ENCODE results near the gene SORCS2. TPM values are rescaled to one million over a fixed set of nuclear protein-coding genes. Genes with fewer than 3 reads are reported as not detected.
A peak's percentile ranks its signal among the peaks of the same experiment; 100 is the strongest.

The SORCS2 gene
- total RNA-seq, 2 experiments from 2014 or later: 0.03 TPM; not detected in 1

GRCh38 chr4:7170012-7170411 lies 22.3 kb upstream of the SORCS2 start:
- no TSS peak for BruUV-seq (replicated peaks)
- CTCF ChIA-PET (ENCODE audit: unreplicated experiment): no interaction called here

GRCh38 chr4:7171191-7171900 lies 21.0 kb upstream of the SORCS2 start:
- CTCF ChIA-PET (ENCODE audit: unreplicated experiment): no interaction called here
- Histone ChIP-seq H3K9me3 (ENCODE audit: low read length) (no peaks in the 10 kb centered on the region), H3K4me3 (ENCODE audit: low read depth, low read length, poor library complexity, severe bottlenecking) (no peak overlapping the region), H2AFZ (ENCODE audit: low read length) (no peak overlapping the region), H3K36me3 (ENCODE audit: insufficient read depth, low read length) (no peaks in the 10 kb centered on the region), H4K20me1 (ENCODE audit: insufficient read depth, low read length) (no peaks in the 10 kb centered on the region), H3K9me2 (ENCODE audit: insufficient read depth, low read length) (no peaks in the 10 kb centered on the region), H3K4me2 (ENCODE audit: low read length) (peak overlapping the region; percentile 17; the same call in 1 of the 2 replicates), H3K79me2 (ENCODE audit: insufficient read depth, low read depth, low read length) (no peaks in the 10 kb centered on the region), H3K4me1 (ENCODE audit: insufficient read depth, low read length, poor library complexity, severe bottlenecking) (peaks cover 17% of the 10 kb centered on the region), H3K27ac (ENCODE audit: low read depth, low read length, poor library complexity, severe bottlenecking) (no peak overlapping the region)
- no peak for TF ChIP-seq CTCF (conservative IDR thresholded peaks at IDR 0.05; ENCODE audit: low read length)
- TF ChIP-seq EZH2phosphoT487 (IDR thresholded peaks at IDR 0.05; ENCODE audit: borderline replicate concordance, low read depth, low read length): no peak
- DNase-seq (ENCODE audit: low spot score): peak; percentile 22
- BruUV-seq (replicated peaks): no TSS peak
- intact Hi-C loops (cut with micrococcal nuclease; ENCODE audit: unreplicated experiment): no loop called here
- POLR2A ChIA-PET: no interaction called here

More at GRCh38 chr4:7170012-7170411, 22.3 kb upstream of the SORCS2 start:
- intact Hi-C loops (cut with micrococcal nuclease; ENCODE audit: unreplicated experiment): no loop called here
- Histone ChIP-seq H3K4me1 (ENCODE audit: insufficient read depth, low read length, poor library complexity, severe bottlenecking) (peaks cover 17% of the 10 kb centered on the region), H3K36me3 (ENCODE audit: insufficient read depth, low read length) (no peaks in the 10 kb centered on the region), H2AFZ (ENCODE audit: low read length) (no peak overlapping the region), H3K4me2 (ENCODE audit: low read length) (no peak overlapping the region), H3K9me2 (ENCODE audit: insufficient read depth, low read length) (no peaks in the 10 kb centered on the region), H3K79me2 (ENCODE audit: insufficient read depth, low read depth, low read length) (no peaks in the 10 kb centered on the region), H4K20me1 (ENCODE audit: insufficient read depth, low read length) (no peaks in the 10 kb centered on the region), H3K9me3 (ENCODE audit: low read length) (no peaks in the 10 kb centered on the region), H3K4me3 (ENCODE audit: low read depth, low read length, poor library complexity, severe bottlenecking) (no peak overlapping the region), H3K27ac (ENCODE audit: low read depth, low read length, poor library complexity, severe bottlenecking) (no peak overlapping the region)
- TF ChIP-seq EZH2phosphoT487 (IDR thresholded peaks at IDR 0.05; ENCODE audit: borderline replicate concordance, low read depth, low read length): no peak
- TF ChIP-seq CTCF (conservative IDR thresholded peaks at IDR 0.05; ENCODE audit: low read length): no peak
- DNase-seq (ENCODE audit: low spot score): no peak
- POLR2A ChIA-PET: no interaction called here

GRCh38 chr4:7172508-7172907 lies 19.8 kb upstream of the SORCS2 start:
- peaks cover 17% of the 10 kb centered on the region for H3K4me1 ChIP-seq (ENCODE audit: insufficient read depth, low read length, poor library complexity, severe bottlenecking)

More at GRCh38 chr4:7172508-7172907, 19.8 kb upstream of the SORCS2 start:
- Histone ChIP-seq H4K20me1 (ENCODE audit: insufficient read depth, low read length) (no peaks in the 10 kb centered on the region), H3K9me2 (ENCODE audit: insufficient read depth, low read length) (no peaks in the 10 kb centered on the region), H2AFZ (ENCODE audit: low read length) (no peak overlapping the region), H3K79me2 (ENCODE audit: insufficient read depth, low read depth, low read length) (no peaks in the 10 kb centered on the region), H3K27ac (ENCODE audit: low read depth, low read length, poor library complexity, severe bottlenecking) (no peak overlapping the region), H3K4me3 (ENCODE audit: low read depth, low read length, poor library complexity, severe bottlenecking) (no peak overlapping the region), H3K36me3 (ENCODE audit: insufficient read depth, low read length) (no peaks in the 10 kb centered on the region), H3K4me2 (ENCODE audit: low read length) (no peak overlapping the region), H3K9me3 (ENCODE audit: low read length) (no peaks in the 10 kb centered on the region)
- intact Hi-C loops (cut with micrococcal nuclease; ENCODE audit: unreplicated experiment): no loop called here
- ChIA-PET CTCF (ENCODE audit: unreplicated experiment) (interaction anchor here (0.5 kb wide), 1 partner anchor 442 kb away, joined by 3 read pairs; no protein-coding TSS in a partner anchor), POLR2A (no interaction called here)
- no peak for DNase-seq (ENCODE audit: low spot score)
- no peak for TF ChIP-seq CTCF (conservative IDR thresholded peaks at IDR 0.05; ENCODE audit: low read length)
- no peak for TF ChIP-seq EZH2phosphoT487 (IDR thresholded peaks at IDR 0.05; ENCODE audit: borderline replicate concordance, low read depth, low read length)
- BruUV-seq (replicated peaks): no TSS peak

All from OCI-LY7 (cell line).